Measurements from ENCODE around the gene TCAP. TPM values are rescaled to one million over a fixed set of nuclear protein-coding genes. Genes with fewer than 3 reads are reported as not detected.

The TCAP gene
- total RNA-seq, 1 experiment from 2014 or later, result 0.54 TPM

- DNase-seq (ENCODE audit: low spot score), result no peak
- ChIA-PET POLR2A (ENCODE audit: low non-redundant PET) (no interaction called here), CTCF (interaction anchor here (1.1 kb wide), 1 partner anchor 48 kb away, joined by 3 read pairs; no protein-coding TSS in a partner anchor)
- intact Hi-C loops (cut with micrococcal nuclease; ENCODE audit: unreplicated experiment), result no loop called here
- TF ChIP-seq CTCF (conservative IDR thresholded peaks at IDR 0.05; ENCODE audit: low read depth, low read length), result no peak
- no peak for TF ChIP-seq EZH2 (IDR thresholded peaks at IDR 0.05; ENCODE audit: borderline replicate concordance, low read depth, low read length, poor library complexity, severe bottlenecking)
- Histone ChIP-seq H3K9me3 (ENCODE audit: low read depth, low read length, poor library complexity, severe bottlenecking) (no peaks in the 10 kb centered on the region), H3K4me3 (ENCODE audit: low read depth, low read length, poor library complexity, severe bottlenecking) (no peak overlapping the region), H3K27me3 (replicated peaks; ENCODE audit: insufficient read depth, low read depth, low read length, poor library complexity) (no peaks in the 10 kb centered on the region), H3K27ac (ENCODE audit: low read depth, low read length, poor library complexity, severe bottlenecking) (no peak overlapping the region), H3K4me1 (ENCODE audit: insufficient read depth, low read length, poor library complexity, severe bottlenecking) (no peaks in the 10 kb centered on the region), H3K36me3 (ENCODE audit: insufficient read depth, low read length, poor library complexity, severe bottlenecking) (no peaks in the 10 kb centered on the region)
- no TSS peak for BruUV-seq (replicated peaks)
Observed at GRCh38 chr17:39701784-39702422, 36.8 kb downstream of the TCAP start.

- intact Hi-C loops (cut with micrococcal nuclease; ENCODE audit: unreplicated experiment), result no loop called here
- BruUV-seq (replicated peaks), result no TSS peak
- Histone ChIP-seq H3K4me3 (ENCODE audit: low read depth, low read length, poor library complexity, severe bottlenecking) (no peak overlapping the region), H3K9me3 (ENCODE audit: low read depth, low read length, poor library complexity, severe bottlenecking) (no peaks in the 10 kb centered on the region), H3K36me3 (ENCODE audit: insufficient read depth, low read length, poor library complexity, severe bottlenecking) (no peaks in the 10 kb centered on the region), H3K27ac (ENCODE audit: low read depth, low read length, poor library complexity, severe bottlenecking) (no peak overlapping the region), H3K4me1 (ENCODE audit: insufficient read depth, low read length, poor library complexity, severe bottlenecking) (no peaks in the 10 kb centered on the region), H3K27me3 (replicated peaks; ENCODE audit: insufficient read depth, low read depth, low read length, poor library complexity) (no peaks in the 10 kb centered on the region)
- TF ChIP-seq EZH2 (IDR thresholded peaks at IDR 0.05; ENCODE audit: borderline replicate concordance, low read depth, low read length, poor library complexity, severe bottlenecking) (no peak), CTCF (conservative IDR thresholded peaks at IDR 0.05; ENCODE audit: low read depth, low read length) (no peak)
- POLR2A ChIA-PET (ENCODE audit: low non-redundant PET), result no interaction called here
- DNase-seq (ENCODE audit: low spot score), result no peak
- CTCF ChIA-PET, result interaction anchor here (1.1 kb wide), 1 partner anchor 49 kb away, joined by 3 read pairs; no protein-coding TSS in a partner anchor
Observed at GRCh38 chr17:39702901-39703893, 38.0 kb downstream of the TCAP start.

GRCh38 chr17:39703913-39704312 is 38.8 kb downstream of the TCAP start:
- H3K27ac ChIP-seq (ENCODE audit: low read depth, low read length, poor library complexity, severe bottlenecking), result no peak overlapping the region
- H3K4me1 ChIP-seq (ENCODE audit: insufficient read depth, low read length, poor library complexity, severe bottlenecking), result no peaks in the 10 kb centered on the region
- ChIA-PET POLR2A (ENCODE audit: low non-redundant PET) (no interaction called here), CTCF (no interaction called here)
- no TSS peak for BruUV-seq (replicated peaks)
- intact Hi-C loops (cut with micrococcal nuclease; ENCODE audit: unreplicated experiment), result no loop called here
- DNase-seq (ENCODE audit: low spot score), result no peak
- TF ChIP-seq CTCF (conservative IDR thresholded peaks at IDR 0.05; ENCODE audit: low read depth, low read length), result no peak
- TF ChIP-seq EZH2 (IDR thresholded peaks at IDR 0.05; ENCODE audit: borderline replicate concordance, low read depth, low read length, poor library complexity, severe bottlenecking), result no peak
- no peaks in the 10 kb centered on the region for H3K27me3 ChIP-seq (replicated peaks; ENCODE audit: insufficient read depth, low read depth, low read length, poor library complexity)
- no peaks in the 10 kb centered on the region for H3K9me3 ChIP-seq (ENCODE audit: low read depth, low read length, poor library complexity, severe bottlenecking)
- no peaks in the 10 kb centered on the region for H3K36me3 ChIP-seq (ENCODE audit: insufficient read depth, low read length, poor library complexity, severe bottlenecking)
- H3K4me3 ChIP-seq (ENCODE audit: low read depth, low read length, poor library complexity, severe bottlenecking), result no peak overlapping the region
